Small intestine (tissue), 7 donors: ENCODE measurements around the gene AFF1. TPM values are rescaled to one million over a fixed set of nuclear protein-coding genes. Genes with fewer than 3 reads are reported as not detected.

ENCODE experiments used
- DNase-seq, 2 donors: peaks; one replicate each; pipeline versions ENCODE4 v3.0.0 to v3.0.0-alpha.2; 2013
- FAIRE-seq: peaks from 2 replicates; lab custom pipeline; 2012; peaks lifted over from hg19 to GRCh38; lab: Jason Lieb, UNC
- H3K27ac ChIP-seq, 3 donors: one replicate each; pipeline ENCODE4 v1.5.1; 2013; ENCODE audit warnings: low read length in 2 of 3, mild to moderate bottlenecking in 2 of 3, control low read depth in 1 of 3, inconsistent platforms in 1 of 3, low read depth in 1 of 3, moderate library complexity in 1 of 3
- H3K27me3 ChIP-seq, 3 donors: one replicate each; pipeline ENCODE4 v1.6.1; 2013; ENCODE audit warnings: low read length in 3 of 3, inconsistent platforms in 1 of 3; ENCODE audit not compliant: control insufficient read depth in 3 of 3, insufficient read depth in 3 of 3
- H3K36me3 ChIP-seq, 3 donors: one replicate each; pipeline ENCODE4 v1.6.1; 2013; ENCODE audit warnings: low read length in 3 of 3, inconsistent platforms in 1 of 3, low read depth in 1 of 3, mild to moderate bottlenecking in 1 of 3, moderate library complexity in 1 of 3; ENCODE audit not compliant: control insufficient read depth in 3 of 3, insufficient read depth in 2 of 3
- H3K4me1 ChIP-seq, 3 donors: one replicate each; pipeline ENCODE4 v1.6.1; 2013; ENCODE audit warnings: low read length in 2 of 3, inconsistent platforms in 1 of 3, low read depth in 1 of 3, mild to moderate bottlenecking in 1 of 3, moderate library complexity in 1 of 3; ENCODE audit not compliant: control insufficient read depth in 3 of 3, insufficient read depth in 2 of 3
- H3K4me3 ChIP-seq, 3 donors: one replicate each; pipeline ENCODE4 v1.5.1; 2013; ENCODE audit warnings: low read length in 3 of 3, control low read depth in 1 of 3, inconsistent platforms in 1 of 3, low read depth in 1 of 3, mild to moderate bottlenecking in 1 of 3, moderate library complexity in 1 of 3
- H3K9me3 ChIP-seq, 2 donors: one replicate each; pipeline ENCODE4 v1.6.1; 2013; ENCODE audit warnings: low read depth in 1 of 2, low read length in 1 of 2; ENCODE audit not compliant: control insufficient read depth in 2 of 2, insufficient read depth in 1 of 2
- WGBS, 3 donors: extraction: QIAGEN DNeasy Blood & Tissue Kit; methylation state at CpG; one replicate each; pipeline ENCODE4 v1.1.7; 2013; 5-methylcytosine and 5-hydroxymethylcytosine counted together
- polyA plus RNA-seq, 4 donors: library from polyadenylated mRNA; stranded (reverse) in 3 of 4; unstranded in 1 of 4; fragments of 200-250 nt in 3 of 4; fragments of 120-200 nt in 1 of 4; gene quantifications; one replicate each; pipeline versions ENCODE4 v1.2.1 to v1.2.3, GENCODE V29; 2013
- donor health status: healthy with polysubstance abuse.
- donor health status: control.
- donor health status: control.
- donor health status: Bipolar disorder and iron deficiency.
- donor health status: healthy.

Gene AFF1
- polyA plus RNA-seq, 4 donors = 5.4 to 50.7 (median 10.4) TPM

GRCh38 chr4:87074121-87074488 lies 139.3 kb downstream of the AFF1 start:
- FAIRE-seq (no peak), DNase-seq (no peak)
- H3K27ac ChIP-seq = no peak overlapping the region
- H3K4me3 ChIP-seq = no peak overlapping the region
- WGBS, 3 donors = 48 to 59% (median 59%) methylated on average over 3 of the region's 3 CpGs
- H3K27me3 ChIP-seq = no peaks in the 10 kb centered on the region
- no peaks in the 10 kb centered on the region for H3K9me3 ChIP-seq
- H3K36me3 ChIP-seq = peaks cover 0 to 3% (median 0%) of the 10 kb centered on the region in 3 donors
- H3K4me1 ChIP-seq = peaks cover 0 to 22% (median 19%) of the 10 kb centered on the region in 3 donors

- DNase-seq (no peak), FAIRE-seq (no peak)
- no peaks in the 10 kb centered on the region for H3K36me3 ChIP-seq
- peaks cover 0 to 23% (median 20%) of the 10 kb centered on the region in 3 donors for H3K4me1 ChIP-seq
- H3K4me3 ChIP-seq = no peak overlapping the region
- 77 to 88% (median 79%) methylated on average over 2 of the region's 2 CpGs for whole genome bisulfite sequencing, 3 donors
- no peaks in the 10 kb centered on the region for H3K27me3 ChIP-seq
- no peaks in the 10 kb centered on the region for H3K9me3 ChIP-seq
- H3K27ac ChIP-seq = no peak overlapping the region
These were observed 141.1 kb downstream of the AFF1 start for GRCh38 chr4:87075876-87076275.

GRCh38 chr4:87076690-87077358 lies 142.0 kb downstream of the AFF1 start:
- 80 to 88% (median 83%) methylated on average over 6 of the region's 6 CpGs for WGBS, 3 donors
- no peak overlapping the region for H3K27ac ChIP-seq
- H3K9me3 ChIP-seq = no peaks in the 10 kb centered on the region
- H3K4me3 ChIP-seq = no peak overlapping the region
- H3K36me3 ChIP-seq = no peaks in the 10 kb centered on the region
- DNase-seq (no peak), FAIRE-seq (no peak)
- no peaks in the 10 kb centered on the region for H3K27me3 ChIP-seq
- peaks cover 0 to 18% (median 15%) of the 10 kb centered on the region in 3 donors for H3K4me1 ChIP-seq

GRCh38 chr4:87077914-87078585 lies 143.2 kb downstream of the AFF1 start:
- DNase-seq (no peak), FAIRE-seq (no peak)
- H3K27ac ChIP-seq = peak overlapping the region in 1 of 3 donors; percentile 12
- no peak overlapping the region for H3K4me3 ChIP-seq
- H3K36me3 ChIP-seq = no peaks in the 10 kb centered on the region
- 63 to 71% (median 68%) methylated on average over 4 of the region's 4 CpGs for WGBS, 3 donors
- H3K27me3 ChIP-seq = no peaks in the 10 kb centered on the region
- H3K4me1 ChIP-seq = peaks cover 0 to 15% (median 14%) of the 10 kb centered on the region in 3 donors
- H3K9me3 ChIP-seq = no peaks in the 10 kb centered on the region

GRCh38 chr4:87078987-87079486 lies 144.2 kb downstream of the AFF1 start:
- Histone ChIP-seq H3K4me3 (no peak overlapping the region), H3K27ac (peak overlapping the region in 1 of 3 donors; percentile 65), H3K36me3 (peaks cover 0 to under 1% (median 0%) of the 10 kb centered on the region in 3 donors), H3K4me1 (peaks cover 0 to 10% (median 4%) of the 10 kb centered on the region in 3 donors), H3K27me3 (no peaks in the 10 kb centered on the region), H3K9me3 (no peaks in the 10 kb centered on the region)
- no peak for FAIRE-seq
- WGBS, 3 donors = 58 to 78% (median 77%) methylated on average over 6 of the region's 6 CpGs
- DNase-seq = no peak

GRCh38 chr4:87079967-87080366 lies 145.2 kb downstream of the AFF1 start:
- Histone ChIP-seq H3K27me3 (no peaks in the 10 kb centered on the region), H3K4me1 (peaks cover 0 to 10% (median 0%) of the 10 kb centered on the region in 3 donors), H3K27ac (no peak overlapping the region), H3K4me3 (no peak overlapping the region), H3K36me3 (peaks cover 0 to 4% (median 0%) of the 10 kb centered on the region in 3 donors), H3K9me3 (no peaks in the 10 kb centered on the region)
- DNase-seq = no peak
- no peak for FAIRE-seq
- 76 to 87% (median 79%) methylated on average over 2 of the region's 2 CpGs for WGBS, 3 donors

- FAIRE-seq (no peak), DNase-seq (no peak)
- H3K9me3 ChIP-seq = no peaks in the 10 kb centered on the region
- 83 to 90% (median 84%) methylated on average over 3 of the region's 3 CpGs for WGBS, 3 donors
- peaks cover 0 to 4% (median 0%) of the 10 kb centered on the region in 3 donors for H3K36me3 ChIP-seq
- no peak overlapping the region for H3K4me3 ChIP-seq
- peaks cover 0 to 10% (median 0%) of the 10 kb centered on the region in 3 donors for H3K4me1 ChIP-seq
- no peaks in the 10 kb centered on the region for H3K27me3 ChIP-seq
- no peak overlapping the region for H3K27ac ChIP-seq
These were observed 145.7 kb downstream of the AFF1 start for GRCh38 chr4:87080462-87080861.

- Histone ChIP-seq H3K27ac (no peak overlapping the region), H3K36me3 (peaks cover 0 to 12% (median 5%) of the 10 kb centered on the region in 3 donors), H3K4me3 (no peak overlapping the region), H3K9me3 (no peaks in the 10 kb centered on the region), H3K4me1 (peaks cover 0 to 10% (median 0%) of the 10 kb centered on the region in 3 donors), H3K27me3 (no peaks in the 10 kb centered on the region)
- WGBS, 3 donors = 67 to 90% (median 88%) methylated on average over 5 of the region's 5 CpGs
- no peak for DNase-seq
- no peak for FAIRE-seq
These were observed 147.0 kb downstream of the AFF1 start for GRCh38 chr4:87081826-87082225.
